HT1080 (cell line): Measurements from ENCODE around the gene KCNS1. TPM values are rescaled to one million over a fixed set of nuclear protein-coding genes. Genes with fewer than 3 reads are reported as not detected.
"Not testable (repeated sequence)": the region's sequence is repeated elsewhere in the genome, so short reads cannot be mapped to it uniquely, and the experiment has no call there.

Source experiments
- DNase-seq: peaks from one replicate; pipeline ENCODE4 v3.0.0-alpha.2; 2015; ENCODE audit warnings: low read depth
- polyA plus RNA-seq, 2 experiments: library from polyadenylated mRNA; depleted of rRNA; stranded (reverse); fragments of >200 nt; gene quantifications; 2 replicates each; pipeline ENCODE4 v1.2.3, GENCODE V29; 2015
- total RNA-seq: library from RNA; depleted of rRNA; stranded (reverse); fragments of >200 nt; shearing (Covaris generic); gene quantifications from 2 replicates; pipeline ENCODE4 v1.2.3, GENCODE V29; 2014; rRNA removed

Gene KCNS1
- not detected in 2 replicates for total RNA-seq
- not detected in 2 replicates for polyA plus RNA-seq (2015; cell fraction: cytosol; rRNA removed)
- not detected in 2 replicates for polyA plus RNA-seq (2015; cell fraction: nucleus; rRNA removed)

- DNase-seq: no peak
Measured at GRCh38 chr20:45100563-45101245, at the start of gene KCNS1. Gene KCNS1 (minus strand): TSS chr20:45101127. CDS start chr20:45099236, 1,891 bp downstream.

GRCh38 chr20:45149062-45149461 lies 48.1 kb upstream of the KCNS1 start:
- DNase-seq: no peak

DNA sequence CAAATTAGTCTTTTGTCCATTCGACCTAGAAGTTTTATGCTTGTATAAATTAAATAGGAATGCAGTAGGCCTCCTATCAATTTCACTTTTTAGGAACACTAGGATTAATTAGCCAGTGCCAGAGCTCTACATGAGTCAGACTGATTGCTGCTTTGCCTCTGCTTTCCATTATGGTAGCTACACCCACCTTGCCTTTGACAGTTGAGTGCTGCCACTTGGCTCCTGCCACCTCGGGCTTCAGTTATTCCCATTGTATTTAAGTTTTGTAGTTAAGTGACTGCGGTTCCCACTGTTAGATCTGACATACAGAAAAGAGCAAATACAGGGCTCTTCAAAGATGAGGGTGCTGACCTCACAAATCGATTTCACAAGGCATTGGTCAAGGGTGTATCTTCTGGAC lies 39.9 kb upstream of the KCNS1 start:
- DNase-seq: no peak

DNA sequence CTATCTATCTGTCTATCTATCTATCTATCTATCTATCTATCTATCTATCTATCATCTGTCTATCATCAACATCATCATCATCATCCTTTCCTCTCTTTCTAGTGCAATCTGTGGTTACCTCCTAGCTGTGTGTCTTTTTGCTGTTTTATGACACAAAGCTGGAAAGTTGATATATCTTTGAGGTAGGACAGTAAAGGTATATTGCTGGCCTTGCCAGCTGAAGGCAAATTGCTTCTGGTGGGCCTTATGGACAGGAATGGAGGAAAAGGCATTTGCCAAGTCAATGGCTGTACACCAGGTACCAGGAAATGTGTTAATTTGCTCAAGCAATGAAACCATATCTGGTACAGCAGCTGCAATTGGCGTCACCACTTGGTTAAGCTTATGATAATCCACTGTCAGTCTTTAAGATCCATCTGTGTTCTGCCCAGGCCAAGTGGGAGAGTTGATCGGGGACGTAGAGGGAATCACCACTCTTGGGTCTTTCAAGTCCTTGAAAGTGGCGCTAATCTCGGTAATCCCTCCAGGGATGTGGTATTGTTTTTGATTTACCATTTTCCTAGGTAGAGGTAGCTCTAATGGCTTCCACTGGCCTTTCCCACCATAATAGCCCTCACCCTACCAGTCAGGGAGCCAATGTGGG lies 38.9 kb upstream of the KCNS1 start:
- not testable (repeated sequence) for DNase-seq

- peak; percentile 31 for DNase-seq
Measured at GRCh38 chr20:45138561-45139300, 37.8 kb upstream of the KCNS1 start.

- no peak for DNase-seq
Measured at GRCh38 chr20:45136911-45137310, 36.0 kb upstream of the KCNS1 start.

- no peak for DNase-seq
Measured at GRCh38 chr20:45128099-45128498, 27.2 kb upstream of the KCNS1 start.

- no peak for DNase-seq
Measured at GRCh38 chr20:45124365-45124764, 23.4 kb upstream of the KCNS1 start, which contains the start of gene WFDC12. Gene WFDC12 (minus strand): TSS chr20:45124465. CDS start chr20:45124447, 18 bp downstream.

- DNase-seq: no peak
Measured at GRCh38 chr20:45121388-45121787, 20.5 kb upstream of the KCNS1 start.

DNA sequence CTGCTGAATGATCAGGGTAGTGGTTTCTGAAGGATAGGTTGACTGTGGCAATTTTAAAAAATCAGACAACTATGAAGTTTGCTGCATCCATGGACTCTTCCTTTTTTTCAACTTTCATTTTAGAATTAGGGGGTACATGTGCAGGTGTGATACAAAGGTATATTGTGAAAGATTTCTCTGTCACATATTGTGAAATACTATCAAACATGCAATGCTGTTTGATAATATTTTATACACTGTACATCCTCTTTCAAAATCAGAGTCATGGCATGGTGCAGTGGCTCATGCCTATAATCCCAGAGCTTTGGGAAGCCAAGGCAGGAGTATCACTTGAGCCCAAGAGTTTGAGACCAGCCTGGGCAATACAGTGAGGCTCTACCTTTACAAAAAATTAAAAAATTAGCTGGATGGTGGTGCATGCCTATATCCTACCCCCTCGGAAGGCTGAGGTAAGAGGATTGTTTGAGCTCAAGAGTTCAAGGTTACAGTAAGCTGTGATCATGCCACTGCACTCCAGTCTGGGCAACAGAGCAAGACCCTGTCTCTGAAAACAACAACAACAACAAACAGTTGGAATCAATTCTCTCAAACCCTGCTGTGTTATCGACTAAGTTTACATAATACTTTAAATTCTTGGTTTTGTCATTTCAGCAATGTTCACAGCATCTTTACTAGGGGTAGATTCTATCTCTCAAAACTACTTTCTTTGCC lies 18.8 kb upstream of the KCNS1 start:
- no peak for DNase-seq

DNA sequence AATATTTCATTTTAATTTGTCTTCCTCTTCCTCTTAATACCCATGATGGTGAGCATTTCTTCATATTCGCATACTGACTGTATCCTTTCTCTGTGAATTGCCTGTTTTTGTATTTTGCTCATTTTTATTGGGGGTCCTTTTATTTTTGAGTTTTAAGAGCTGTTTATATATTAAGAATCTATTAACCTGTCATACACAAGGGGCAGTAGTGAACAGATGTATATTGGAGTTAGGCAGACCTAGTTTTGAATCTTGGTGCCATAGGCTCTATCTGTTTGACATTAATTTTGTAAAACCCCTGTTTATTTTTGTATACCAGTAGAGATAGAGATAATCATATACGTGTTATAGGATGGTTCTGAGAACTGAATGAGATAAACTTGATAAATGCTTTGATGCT lies 17.1 kb upstream of the KCNS1 start:
- no peak for DNase-seq

DNA sequence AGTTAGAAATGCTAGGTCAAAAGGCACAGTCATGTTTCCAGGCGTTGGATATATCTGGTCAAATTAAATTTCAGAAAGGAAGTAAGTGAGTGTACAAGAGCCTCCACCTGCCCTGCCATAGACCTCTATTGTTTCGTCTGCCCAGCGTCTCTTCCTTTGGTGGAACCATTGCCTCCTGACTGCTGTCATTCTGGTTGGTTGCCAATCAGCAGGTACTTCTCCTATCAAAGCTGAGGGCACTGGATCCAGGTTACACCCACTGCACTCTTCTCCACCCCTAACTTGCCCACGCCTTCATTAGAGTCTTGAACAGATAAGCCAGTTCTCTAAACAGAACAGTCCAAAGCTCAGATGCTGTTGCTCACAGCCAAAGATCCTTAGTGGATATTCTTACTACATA lies 16.7 kb upstream of the KCNS1 start:
- DNase-seq: no peak

GRCh38 chr20:45115829-45116228 lies 14.9 kb upstream of the KCNS1 start:
- DNase-seq: no peak

DNA sequence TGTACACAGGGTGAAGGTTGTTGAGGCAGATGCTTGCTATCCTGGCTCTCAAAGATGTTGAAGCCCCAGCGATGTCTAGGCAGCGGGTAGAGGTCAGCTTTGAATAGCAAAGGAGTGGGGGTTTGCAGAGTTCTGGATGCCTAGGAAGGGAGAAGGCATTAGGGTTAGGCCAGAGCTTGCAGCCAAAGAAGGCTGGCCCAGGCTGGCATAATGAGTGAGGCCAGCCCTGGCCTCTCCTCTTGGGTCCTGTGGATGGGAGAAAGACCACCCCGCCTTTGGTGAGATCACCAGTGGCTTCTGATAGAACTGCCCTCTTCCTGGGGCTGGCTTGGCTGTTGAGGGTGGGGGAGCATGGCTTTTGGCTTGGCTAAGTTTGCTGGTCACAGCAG lies 14.5 kb upstream of the KCNS1 start:
- no peak for DNase-seq

DNA sequence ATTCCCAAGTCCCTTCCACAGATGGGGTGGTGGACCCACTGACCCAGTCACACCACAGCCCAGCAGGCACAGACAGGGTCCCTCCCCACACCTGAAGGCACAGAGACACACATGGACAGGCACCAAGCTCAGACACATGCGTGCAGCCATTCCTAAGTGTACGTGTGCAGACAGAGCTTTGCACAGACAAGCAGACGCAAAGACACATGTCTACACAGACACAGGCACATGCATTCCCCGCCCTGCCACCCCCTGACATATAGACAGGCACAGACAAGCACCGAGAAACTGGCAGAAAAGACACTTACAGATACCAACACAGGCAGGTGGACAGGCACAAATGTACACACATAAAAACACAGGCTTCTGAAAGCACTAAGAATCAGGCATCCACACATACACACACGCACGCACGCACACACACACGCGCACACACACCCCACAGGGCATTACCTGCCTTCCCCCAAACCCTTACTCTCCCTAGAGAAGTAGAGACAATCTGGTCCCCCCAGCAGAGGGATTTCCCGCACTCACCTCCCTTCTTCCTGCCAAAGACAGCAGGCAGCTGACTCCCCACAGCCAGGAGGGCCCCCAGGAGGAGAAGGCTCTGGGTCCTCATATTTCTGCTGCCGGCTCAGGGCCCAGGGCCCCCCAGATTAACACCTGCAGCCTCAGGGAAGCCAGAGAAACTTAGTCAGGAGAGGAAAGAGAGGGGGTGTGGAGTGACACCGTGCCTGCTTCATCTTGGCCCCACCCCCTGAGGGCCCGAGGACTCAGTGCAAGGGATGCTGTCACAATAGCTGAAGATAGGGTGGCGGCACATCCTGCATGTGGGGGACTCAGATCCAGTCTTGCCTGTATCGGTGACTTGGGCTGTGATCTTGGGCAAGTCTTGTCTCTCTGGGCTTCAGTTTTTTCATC lies 13.8 kb upstream of the KCNS1 start, which contains the start of gene WFDC5:
TSS of gene WFDC5 (minus strand) at position 710 of the 921 bp plus-strand sequence. CDS start at position 619, 91 bp downstream.
- DNase-seq: no peak

GRCh38 chr20:45113865-45114264 lies 12.9 kb upstream of the KCNS1 start:
- DNase-seq: no peak

DNA sequence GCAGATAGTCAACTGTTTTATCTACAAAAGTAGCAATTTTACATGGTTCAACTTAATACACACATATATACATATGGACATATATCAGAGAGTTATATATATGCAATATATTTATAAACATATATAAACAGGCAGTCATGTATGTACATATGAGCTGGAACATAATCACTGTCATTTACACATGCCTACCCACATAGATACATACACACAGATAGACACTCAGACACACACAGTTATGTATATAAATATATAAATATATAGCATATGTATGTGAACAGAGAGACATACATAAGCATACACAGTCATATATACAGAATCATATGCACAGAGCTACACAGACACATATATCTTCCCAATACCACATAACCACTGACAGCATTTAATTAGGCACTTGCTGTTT lies 11.8 kb upstream of the KCNS1 start:
- no peak for DNase-seq

DNA sequence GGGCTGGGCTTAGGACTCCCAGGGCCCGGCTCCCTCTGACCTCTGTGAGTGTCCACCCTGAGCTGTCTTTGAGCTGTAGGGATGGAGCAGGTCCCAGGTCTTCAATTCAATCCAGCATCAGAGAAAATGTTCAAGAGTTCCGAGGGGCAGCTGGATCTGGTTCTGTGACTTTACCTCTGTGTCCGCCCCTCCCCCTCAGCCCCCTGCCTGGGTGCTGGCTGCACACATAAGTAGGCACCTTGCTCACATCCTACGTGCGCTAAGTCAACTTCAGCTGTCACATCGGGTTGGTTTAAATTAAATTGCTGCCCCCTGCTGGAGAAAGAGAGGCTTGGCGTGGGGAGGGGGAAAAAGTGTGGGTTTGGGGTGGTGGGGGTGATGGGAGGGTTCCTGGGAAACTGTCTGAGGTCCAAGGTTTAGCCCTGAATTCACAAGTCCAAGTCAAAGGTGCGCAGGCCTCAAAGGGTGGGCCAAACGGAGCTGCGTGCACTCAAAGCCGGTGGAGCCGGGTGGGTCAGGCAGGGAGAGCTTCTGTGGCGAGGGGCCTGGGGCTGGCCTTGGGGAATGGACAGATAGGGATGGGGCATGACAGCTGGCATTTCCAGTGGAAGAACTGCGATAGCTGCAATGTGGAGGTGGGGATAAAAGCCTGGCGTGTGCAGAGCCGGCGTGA lies 11.0 kb upstream of the KCNS1 start:
- no peak for DNase-seq

DNA sequence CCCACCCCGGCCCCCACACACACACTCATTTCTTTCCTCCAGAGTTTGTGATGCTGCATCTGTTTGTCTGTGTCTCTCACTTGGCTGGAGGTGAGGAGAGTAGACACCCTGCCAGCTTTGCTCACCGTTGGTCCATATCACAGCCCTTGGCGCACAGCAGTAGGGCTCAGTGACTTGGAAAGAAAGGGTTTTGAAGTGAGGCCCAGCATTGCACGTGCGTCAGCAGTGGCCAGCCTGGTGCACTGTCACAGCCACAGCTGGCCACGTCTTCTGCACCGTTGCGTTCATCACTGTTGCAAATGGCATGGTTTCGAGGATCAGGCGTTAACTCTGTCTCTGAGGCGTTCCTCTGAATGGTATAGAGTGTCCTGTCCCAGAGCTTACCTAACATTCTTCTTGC lies 10.4 kb upstream of the KCNS1 start:
- DNase-seq: no peak

DNA sequence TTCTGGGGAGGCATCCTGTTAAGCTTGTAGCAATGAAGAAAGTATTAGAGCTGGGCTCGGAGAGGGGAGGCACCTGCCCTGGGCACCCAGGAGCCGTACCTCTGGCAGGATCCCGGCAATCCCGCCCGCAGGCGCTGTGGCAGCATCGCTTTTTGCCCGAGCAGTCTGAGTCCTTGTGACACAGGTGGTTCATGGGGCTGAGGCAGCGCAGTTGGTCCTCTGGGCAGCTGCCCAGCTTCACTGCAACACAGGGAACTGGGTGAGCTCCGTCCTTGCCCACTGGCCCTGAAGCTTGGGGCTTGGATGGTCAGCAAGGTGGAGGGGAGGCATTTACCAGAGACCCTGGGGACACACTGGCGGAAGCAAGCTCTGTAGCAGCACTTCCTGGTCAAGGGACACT lies 9.4 kb upstream of the KCNS1 start:
- DNase-seq: no peak
